ENCODE data around the gene MEIKIN.
"Not testable (repeated sequence)": the region's sequence is repeated elsewhere in the genome, so short reads cannot be mapped to it uniquely, and the experiment has no call there.

MEIKIN gene

DNA sequence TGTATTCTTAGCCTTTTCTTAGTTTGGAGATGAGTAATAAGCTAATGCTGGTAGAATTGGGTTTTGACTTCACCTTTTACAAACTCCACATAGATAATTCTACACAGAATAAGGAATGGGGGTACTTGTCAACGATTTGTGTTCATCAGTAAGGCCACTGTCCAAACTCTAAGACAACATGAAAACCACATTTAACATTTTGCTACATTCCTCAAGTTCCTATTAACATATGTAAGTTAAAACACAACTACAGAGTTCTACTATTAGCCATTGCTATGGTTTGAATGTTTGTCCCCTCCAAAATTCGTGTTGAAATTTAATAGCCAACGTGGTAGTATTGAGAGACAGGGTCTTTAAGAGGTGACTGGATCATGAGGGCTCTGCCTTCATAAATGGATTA lies 31.9 kb downstream of the MEIKIN start:
- no peak for DNase-seq (ENCODE audit: low spot score)

DNA sequence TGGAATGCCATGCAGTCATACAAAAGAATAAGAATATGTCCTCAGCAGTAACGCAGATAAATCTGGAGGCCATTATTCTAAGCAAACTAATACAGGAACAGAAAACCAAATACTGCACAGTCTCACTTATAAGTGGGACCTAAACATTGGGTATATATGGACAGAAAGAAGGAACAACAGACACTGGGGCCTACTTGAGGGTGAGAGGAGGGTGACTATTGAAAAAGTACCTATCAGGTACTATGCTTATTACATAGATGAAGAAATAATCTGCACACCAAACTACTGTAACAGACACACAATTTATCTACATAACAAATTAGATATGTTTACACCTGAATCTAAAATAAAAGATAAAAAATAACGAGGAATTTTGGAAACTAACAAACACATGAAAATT lies 38.8 kb downstream of the MEIKIN start:
- DNase-seq (ENCODE audit: low spot score), result no peak

GRCh38 chr5:131902266-131902665 lies 43.2 kb downstream of the MEIKIN start:
- DNase-seq (ENCODE audit: low spot score), result not testable (repeated sequence)

GRCh38 chr5:131899686-131900085 lies 45.8 kb downstream of the MEIKIN start:
- no peak for DNase-seq (ENCODE audit: low spot score)

GRCh38 chr5:131883984-131884383 lies 61.5 kb downstream of the MEIKIN start:
- DNase-seq (ENCODE audit: low spot score), result no peak

DNA sequence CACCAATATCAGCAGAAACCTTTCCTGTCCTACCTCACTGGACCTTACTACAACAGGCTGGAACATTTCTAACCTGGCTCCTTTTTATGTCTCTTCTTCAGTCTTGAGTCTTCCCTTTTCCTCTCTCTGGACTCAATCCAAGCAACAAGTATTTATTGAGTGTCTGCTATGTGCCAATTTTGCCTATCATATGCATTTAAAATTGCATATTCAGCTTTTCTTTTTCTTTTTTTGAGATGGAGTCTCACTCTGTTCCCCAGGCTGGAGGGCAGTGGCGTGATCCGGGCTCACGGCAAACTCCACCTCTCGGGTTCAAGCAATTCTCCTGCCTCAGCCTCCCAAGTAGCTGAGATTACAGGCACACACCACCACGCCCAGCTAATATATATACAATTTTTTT lies 65.8 kb downstream of the MEIKIN start:
- DNase-seq (ENCODE audit: low spot score), result no peak

DNA sequence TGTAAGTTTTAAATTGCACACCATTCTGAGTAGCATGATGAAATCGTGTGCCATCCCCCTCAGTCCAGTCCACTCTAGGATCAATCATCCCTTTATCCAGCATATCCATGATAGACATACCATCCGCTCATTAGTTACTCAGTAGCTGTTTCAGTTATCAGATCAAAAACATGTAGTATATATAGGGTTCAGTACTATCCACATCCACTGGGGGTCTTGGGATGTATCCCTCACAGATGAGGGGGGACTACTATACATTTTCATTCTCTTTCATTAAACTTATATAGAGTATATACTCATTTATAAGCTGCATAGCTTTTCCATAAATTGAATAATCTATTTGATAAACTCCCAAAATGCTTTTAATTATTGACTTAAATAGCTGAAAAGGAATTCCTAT lies 67.6 kb downstream of the MEIKIN start:
- no peak for DNase-seq (ENCODE audit: low spot score)

GRCh38 chr5:131871251-131871650 lies 74.2 kb downstream of the MEIKIN start:
- not testable (repeated sequence) for DNase-seq (ENCODE audit: low spot score)

DNA sequence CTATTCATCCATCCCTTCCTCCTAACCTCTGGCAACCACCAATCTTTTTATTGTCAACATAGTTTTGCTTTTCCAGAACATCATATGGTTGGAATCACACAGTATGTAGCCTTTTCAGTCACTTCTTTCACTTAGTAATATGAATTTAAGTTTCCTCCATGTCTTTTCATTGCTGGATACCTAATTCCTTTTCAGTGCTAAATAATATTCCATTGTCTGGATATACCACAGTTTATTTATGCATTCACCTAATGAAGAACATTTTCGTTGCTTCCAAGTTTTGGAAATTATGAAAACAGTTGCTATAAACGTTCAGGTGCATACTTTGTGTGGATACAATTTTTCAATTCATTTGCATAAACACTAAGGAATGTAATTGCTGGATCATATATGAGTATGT lies 77.9 kb downstream of the MEIKIN start:
- DNase-seq (ENCODE audit: low spot score), result no peak

DNA sequence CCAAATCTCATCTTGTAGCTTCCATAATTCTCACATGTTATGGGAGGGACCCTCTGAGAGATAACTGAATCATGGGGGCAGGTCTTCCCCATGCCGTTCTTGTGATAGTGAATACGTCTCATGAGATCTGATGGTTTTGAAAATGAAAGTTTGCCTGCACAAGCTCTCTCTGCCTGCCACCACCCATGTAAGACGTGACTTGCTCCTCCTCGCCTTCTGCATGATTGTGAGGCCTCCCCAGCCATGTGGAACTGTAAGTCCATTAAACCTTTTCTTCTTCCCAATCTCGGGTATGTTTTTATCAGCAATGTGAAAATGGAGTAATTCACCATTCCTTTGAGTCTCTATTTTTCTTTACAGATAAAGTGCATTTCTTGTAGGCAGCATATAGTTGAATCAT lies 81.8 kb downstream of the MEIKIN start:
- DNase-seq (ENCODE audit: low spot score), result no peak

- DNase-seq (ENCODE audit: low spot score), result no peak
Measured at GRCh38 chr5:131857388-131857787, 88.1 kb downstream of the MEIKIN start.

GRCh38 chr5:131855452-131855851 lies 90.0 kb downstream of the MEIKIN start:
- DNase-seq (ENCODE audit: low spot score), result no peak

- no peak for DNase-seq (ENCODE audit: low spot score)
Measured at GRCh38 chr5:131854134-131854533, 91.3 kb downstream of the MEIKIN start.

DNA sequence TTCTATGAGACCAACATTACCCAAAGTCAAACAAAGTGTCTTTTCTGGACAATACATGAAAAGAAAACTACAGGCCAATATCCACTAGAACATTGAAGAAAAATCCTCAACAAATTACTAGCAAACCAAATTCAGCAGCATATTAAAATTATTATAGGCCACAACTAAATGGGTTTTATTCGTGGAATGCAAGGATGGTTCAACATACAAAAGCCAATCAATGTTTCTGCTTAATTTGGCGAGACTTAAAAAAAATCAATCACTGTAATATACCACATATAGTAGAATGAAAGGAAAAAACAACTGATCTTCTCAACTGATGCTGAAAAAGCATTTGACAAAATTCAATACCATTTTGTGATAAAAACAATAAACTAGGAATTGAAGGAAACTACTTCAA lies 96.8 kb downstream of the MEIKIN start:
- DNase-seq (ENCODE audit: low spot score), result no peak

GRCh38 chr5:131846536-131846935 lies 98.9 kb downstream of the MEIKIN start:
- DNase-seq (ENCODE audit: low spot score), result no peak

DNA sequence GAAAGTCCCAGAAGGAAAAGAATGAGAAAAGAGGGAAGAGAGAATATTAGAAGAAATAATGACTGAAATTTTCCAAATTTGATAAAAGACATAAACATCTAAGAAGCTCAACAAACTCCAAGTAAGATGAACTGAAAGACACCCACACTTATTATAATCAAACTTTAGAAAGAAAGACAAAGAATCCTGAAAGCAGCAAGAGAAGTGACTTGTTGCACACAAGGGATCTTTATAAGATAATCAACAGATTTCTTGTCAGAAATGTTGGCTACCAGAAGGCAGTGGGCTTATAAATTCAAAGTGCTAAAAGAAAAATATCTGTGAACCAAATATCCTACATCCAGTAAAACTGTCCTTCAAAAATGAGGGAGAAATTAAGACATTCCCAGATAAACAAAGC lies 99.6 kb downstream of the MEIKIN start:
- no peak for DNase-seq (ENCODE audit: low spot score)

- DNase-seq (ENCODE audit: low spot score), result not testable (repeated sequence)
Measured at GRCh38 chr5:131842971-131843370, 102.5 kb downstream of the MEIKIN start.

GRCh38 chr5:131832702-131833101 lies 112.8 kb downstream of the MEIKIN start:
- not testable (repeated sequence) for DNase-seq (ENCODE audit: low spot score)

GRCh38 chr5:131825404-131826013 lies 120.0 kb downstream of the MEIKIN start:
- DNase-seq (ENCODE audit: low spot score), result no peak

- no peak for DNase-seq (ENCODE audit: low spot score)
Measured at GRCh38 chr5:131824631-131825030, 120.8 kb downstream of the MEIKIN start.

- DNase-seq (ENCODE audit: low spot score), result no peak
Measured at GRCh38 chr5:131821221-131821620, 124.2 kb downstream of the MEIKIN start.

GRCh38 chr5:131818001-131818724 lies 127.3 kb downstream of the MEIKIN start:
- DNase-seq (ENCODE audit: low spot score), result no peak

GRCh38 chr5:131814990-131815389 lies 130.5 kb downstream of the MEIKIN start:
- no peak for DNase-seq (ENCODE audit: low spot score)
